NCI-H748 treated with DMSO at 0.1 percent for 48 hours (cell line): Measurements from ENCODE around the gene ITGA11.

Source experiments
- DNase-seq: peaks from one replicate; lab custom pipeline; 2025; lab: John Stamatoyannopoulos, UW

Gene ITGA11

DNA sequence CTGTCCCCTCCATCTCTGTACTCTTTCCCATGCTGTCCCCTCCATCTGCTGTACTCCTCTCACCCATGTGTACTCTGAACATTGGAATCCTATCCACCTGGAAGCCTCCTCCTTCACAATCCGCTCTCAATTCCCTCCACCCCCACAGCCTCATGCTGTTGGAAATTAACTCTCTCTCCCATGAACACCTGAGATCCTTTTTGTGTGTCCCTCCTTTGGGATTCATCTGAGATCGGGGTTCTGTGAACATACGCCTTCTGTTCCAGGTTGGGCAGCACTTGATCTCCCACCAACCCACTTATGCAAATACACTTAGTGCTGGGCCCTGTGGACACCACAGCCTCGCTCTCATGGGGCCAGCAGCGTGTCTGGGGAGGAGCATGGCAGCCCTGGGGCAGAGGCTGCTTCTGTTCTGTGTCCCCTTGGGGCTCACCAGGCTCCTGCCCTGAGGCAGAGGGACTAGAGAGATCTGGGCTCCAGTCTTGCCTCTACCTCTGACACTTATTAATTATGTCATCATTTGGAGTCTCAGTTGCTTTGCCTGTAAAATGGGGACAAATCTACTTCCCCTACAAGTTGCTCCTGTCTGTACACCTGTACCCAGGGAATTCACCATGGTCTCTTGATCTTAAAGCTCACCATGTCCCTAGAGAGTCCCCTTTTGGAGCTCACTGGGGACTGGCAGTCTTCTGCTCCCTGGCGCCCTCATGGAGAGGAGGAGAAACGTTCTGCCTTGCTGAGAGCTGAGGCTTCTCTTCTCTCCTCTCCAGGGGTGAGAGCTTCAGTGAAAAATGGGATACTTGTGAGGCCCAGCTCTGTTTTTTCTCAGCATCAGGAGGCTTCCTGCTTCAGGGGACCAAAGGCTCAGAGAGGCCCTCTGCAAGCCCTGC lies 42.7 kb downstream of the ITGA11 start:
- no peak for DNase-seq

GRCh38 chr15:68387381-68388143 lies 44.4 kb downstream of the ITGA11 start:
- DNase-seq, result no peak

GRCh38 chr15:68386587-68387288 lies 45.2 kb downstream of the ITGA11 start:
- DNase-seq, result no peak

- DNase-seq, result no peak
These were observed 46.0 kb downstream of the ITGA11 start for GRCh38 chr15:68385671-68386586.

DNA sequence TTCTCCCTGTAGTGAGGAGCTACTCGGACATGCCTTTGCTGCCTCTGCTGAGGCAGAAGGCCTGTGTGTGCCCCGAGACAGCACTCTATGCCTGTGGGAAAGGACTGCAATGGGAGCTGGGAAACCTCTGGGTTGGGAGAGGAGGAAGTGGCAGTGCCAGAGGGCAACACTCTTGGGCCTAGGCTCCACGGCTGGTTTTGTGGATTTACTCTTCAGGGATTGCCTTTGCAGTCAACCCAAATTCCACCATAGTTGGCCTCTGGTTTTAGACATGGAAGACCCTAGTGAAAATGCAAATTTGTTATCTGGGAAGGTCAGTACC lies 46.8 kb downstream of the ITGA11 start:
- DNase-seq, result no peak

DNA sequence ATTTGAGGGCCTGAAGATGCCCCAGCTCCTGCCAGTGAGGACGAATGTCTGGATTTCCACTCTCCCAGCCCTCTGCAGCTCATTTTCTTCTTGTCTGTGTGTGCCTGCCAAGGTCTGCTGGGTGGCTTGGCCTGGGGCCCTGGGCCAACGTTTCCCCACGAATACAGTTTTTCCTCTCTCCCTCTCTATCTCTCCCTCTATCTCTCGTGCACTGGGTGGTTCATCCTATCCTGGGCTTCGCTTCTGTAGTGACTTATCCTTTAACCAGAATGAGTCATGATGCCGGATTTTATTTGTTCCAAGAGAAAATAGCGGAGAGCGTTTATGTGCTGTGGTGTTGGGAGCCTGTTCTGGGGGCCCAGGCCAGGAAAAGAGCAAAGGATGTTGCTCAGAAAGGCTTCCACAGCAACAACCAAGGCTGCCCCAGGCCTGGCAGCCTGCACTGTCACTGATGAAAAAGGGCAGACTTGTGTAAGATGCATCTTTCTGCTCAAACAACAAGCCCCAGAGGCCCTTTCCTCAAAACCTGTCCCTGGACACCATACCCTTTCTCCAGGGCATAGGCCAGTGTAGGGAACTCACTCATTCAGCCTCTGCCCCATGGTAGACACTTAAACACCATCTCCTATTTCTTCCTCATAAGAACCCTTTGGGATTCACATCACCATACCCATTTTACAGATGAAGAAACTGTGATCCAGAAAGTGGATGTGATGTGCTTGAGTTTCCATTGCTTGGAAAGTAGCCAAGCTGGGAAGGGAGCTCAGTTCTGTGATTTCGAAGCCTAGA lies 47.3 kb downstream of the ITGA11 start:
- DNase-seq, result no peak

- no peak for DNase-seq
These were observed 48.5 kb downstream of the ITGA11 start for GRCh38 chr15:68383161-68384074.

- no peak for DNase-seq
These were observed 49.5 kb downstream of the ITGA11 start for GRCh38 chr15:68382286-68383007.

DNA sequence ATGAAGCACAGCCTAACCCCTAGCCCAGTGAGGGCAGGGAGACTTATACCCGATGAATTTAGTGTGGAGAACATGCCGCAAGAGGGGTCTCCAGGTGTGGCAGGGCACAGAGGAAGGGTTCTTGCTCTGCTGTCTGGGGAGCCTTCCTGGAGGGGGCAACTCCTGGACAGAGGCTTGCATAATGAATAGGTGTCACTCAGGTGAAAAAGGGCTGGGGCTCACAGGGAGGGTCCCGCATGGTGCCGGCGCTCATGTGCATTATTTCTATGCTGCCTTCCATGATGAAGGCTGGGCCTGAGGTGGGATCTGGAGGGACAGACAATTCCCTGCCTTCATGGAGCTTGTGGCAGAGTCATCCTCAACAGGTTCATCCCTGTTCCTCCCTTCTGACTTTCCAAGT lies 51.5 kb downstream of the ITGA11 start:
- DNase-seq, result no peak

GRCh38 chr15:68379759-68380290 lies 52.1 kb downstream of the ITGA11 start:
- no peak for DNase-seq

DNA sequence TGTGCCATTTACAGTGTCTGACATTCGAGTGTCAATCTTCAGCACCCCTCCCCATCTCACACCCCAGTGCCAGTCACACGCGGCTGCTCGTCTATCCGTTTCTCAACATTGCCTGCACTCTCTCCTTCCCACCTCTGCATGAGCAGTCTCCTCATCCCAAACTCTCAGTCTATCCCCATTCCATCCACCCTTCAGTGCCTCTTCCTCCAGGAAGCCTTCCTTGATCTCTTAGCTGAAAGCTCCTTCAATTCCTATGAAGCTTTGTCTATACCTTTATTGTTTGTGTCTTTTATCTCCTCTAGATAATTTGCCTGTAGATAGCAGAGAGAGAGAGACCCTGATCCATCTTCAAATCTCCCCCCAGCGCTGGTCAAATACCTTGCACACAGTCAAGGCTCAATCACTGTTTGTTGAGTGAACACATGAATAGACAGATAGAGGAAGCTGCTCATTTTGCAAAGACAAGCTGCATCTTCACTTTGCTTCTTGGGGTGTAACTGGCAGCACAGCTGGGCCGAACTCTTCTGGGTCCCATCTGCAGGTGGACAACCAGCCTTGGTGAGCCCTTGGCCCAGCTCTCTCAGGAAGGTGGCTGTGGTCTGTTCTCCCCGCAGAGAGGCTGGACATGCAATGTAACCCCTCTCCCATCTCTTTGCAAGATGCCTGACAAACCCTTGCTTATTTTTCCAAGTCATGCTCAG lies 52.8 kb downstream of the ITGA11 start:
- no peak for DNase-seq

DNA sequence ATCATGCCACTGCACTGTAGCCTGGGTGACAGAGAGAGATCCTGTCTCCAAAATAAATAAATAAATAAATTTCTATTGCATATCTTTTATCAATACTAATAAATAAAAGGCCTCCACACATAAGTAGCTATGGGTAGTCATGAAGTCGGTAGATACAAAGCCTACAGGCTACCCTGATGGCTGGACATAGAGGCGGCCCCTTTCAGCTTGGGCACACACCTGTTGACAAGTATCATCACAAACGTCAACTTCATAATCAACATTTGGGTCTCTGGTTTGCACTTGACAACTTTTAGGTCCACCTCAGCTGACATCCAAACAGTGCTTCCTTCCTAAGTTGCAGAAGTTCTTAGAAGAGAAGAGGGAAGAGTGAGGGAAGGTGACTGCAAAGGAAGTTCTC lies 53.4 kb downstream of the ITGA11 start:
- DNase-seq, result no peak

GRCh38 chr15:68377766-68378165 lies 54.2 kb downstream of the ITGA11 start:
- no peak for DNase-seq

- no peak for DNase-seq
These were observed 55.4 kb downstream of the ITGA11 start for GRCh38 chr15:68376447-68377060.

DNA sequence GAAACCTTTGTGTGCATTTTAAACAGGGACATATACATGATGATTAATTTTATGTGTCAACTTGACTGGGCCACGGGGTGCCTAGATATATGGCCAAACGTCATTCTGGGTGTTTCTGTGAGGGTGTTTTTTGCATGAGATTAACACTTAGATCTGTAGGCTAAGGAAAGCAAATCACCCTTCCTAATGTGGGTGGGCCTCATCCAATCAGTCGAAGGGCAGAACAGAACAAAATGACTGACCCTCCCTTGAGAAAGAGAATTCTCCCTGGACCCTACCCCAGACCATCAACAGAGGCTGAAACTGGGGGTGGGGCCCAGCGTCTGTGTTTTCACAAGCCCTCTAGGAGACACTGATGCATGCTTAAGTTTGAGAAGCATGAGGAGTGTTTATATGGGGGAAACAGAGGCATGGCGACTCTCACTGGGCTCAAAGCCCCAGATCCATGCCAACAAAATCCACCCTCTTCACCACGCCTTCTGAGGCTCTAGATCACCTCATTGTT lies 56.2 kb downstream of the ITGA11 start:
- DNase-seq, result no peak

- no peak for DNase-seq
These were observed 56.8 kb downstream of the ITGA11 start for GRCh38 chr15:68375191-68375631.

- no peak for DNase-seq
These were observed 57.7 kb downstream of the ITGA11 start for GRCh38 chr15:68374168-68374745.
